ENCODE data around the gene MTA2.

DNA sequence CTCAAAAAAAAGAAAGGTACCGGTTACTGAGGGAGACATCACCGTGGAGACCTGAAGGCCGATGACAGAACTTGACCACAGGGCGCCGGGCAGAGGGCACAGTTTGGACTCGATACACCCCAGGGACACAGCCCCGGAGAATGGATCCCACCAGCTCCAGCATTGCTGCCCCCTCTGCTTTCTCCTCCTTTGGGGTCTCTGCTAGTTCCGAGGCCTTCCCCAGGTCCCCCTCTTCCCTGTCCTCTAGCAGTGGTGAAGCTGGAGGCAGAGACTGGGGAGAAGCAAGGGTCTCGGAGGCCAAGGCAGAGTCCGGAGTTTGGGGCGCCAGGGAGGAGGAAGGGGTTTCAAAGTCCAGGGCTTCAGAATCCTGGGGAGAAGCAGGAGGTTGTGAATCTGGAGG is 23.1 kb downstream of the MTA2 start:
- TF ChIP-seq, protein P1, sequence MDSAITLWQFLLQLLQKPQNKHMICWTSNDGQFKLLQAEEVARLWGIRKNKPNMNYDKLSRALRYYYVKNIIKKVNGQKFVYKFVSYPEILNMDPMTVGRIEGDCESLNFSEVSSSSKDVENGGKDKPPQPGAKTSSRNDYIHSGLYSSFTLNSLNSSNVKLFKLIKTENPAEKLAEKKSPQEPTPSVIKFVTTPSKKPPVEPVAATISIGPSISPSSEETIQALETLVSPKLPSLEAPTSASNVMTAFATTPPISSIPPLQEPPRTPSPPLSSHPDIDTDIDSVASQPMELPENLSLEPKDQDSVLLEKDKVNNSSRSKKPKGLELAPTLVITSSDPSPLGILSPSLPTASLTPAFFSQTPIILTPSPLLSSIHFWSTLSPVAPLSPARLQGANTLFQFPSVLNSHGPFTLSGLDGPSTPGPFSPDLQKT (IDR thresholded peaks at IDR 0.05; ENCODE audit: borderline replicate concordance, low read depth, low read length), result no peak
- TF ChIP-seq ZNF169 (tag by site-specific recombination; IDR thresholded peaks at IDR 0.05) (no peak), ZNF776 (tag by site-specific recombination; IDR thresholded peaks at IDR 0.05; ENCODE audit: borderline replicate concordance) (no peak), ZNF501 (tag by site-specific recombination; IDR thresholded peaks at IDR 0.05) (no peak), ZNF280D (tag by site-specific recombination; IDR thresholded peaks at IDR 0.05) (no peak), ZBTB17 (tag by site-specific recombination; IDR thresholded peaks at IDR 0.05) (no peak)
- TF ChIP-seq, protein P2, sequence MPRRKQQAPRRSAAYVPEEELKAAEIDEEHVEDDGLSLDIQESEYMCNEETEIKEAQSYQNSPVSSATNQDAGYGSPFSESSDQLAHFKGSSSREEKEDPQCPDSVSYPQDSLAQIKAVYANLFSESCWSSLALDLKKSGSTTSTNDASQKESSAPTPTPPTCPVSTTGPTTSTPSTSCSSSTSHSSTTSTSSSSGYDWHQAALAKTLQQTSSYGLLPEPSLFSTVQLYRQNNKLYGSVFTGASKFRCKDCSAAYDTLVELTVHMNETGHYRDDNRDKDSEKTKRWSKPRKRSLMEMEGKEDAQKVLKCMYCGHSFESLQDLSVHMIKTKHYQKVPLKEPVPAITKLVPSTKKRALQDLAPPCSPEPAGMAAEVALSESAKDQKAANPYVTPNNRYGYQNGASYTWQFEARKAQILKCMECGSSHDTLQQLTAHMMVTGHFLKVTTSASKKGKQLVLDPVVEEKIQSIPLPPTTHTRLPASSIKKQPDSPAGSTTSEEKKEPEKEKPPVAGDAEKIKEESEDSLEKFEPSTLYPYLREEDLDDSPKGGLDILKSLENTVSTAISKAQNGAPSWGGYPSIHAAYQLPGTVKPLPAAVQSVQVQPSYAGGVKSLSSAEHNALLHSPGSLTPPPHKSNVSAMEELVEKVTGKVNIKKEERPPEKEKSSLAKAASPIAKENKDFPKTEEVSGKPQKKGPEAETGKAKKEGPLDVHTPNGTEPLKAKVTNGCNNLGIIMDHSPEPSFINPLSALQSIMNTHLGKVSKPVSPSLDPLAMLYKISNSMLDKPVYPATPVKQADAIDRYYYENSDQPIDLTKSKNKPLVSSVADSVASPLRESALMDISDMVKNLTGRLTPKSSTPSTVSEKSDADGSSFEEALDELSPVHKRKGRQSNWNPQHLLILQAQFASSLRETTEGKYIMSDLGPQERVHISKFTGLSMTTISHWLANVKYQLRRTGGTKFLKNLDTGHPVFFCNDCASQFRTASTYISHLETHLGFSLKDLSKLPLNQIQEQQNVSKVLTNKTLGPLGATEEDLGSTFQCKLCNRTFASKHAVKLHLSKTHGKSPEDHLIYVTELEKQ (tag by site-specific recombination; IDR thresholded peaks at IDR 0.05; ENCODE audit: borderline replicate concordance), result no peak

Data from HEK293 (cell line).